IPS-15b (cell line): ENCODE results near the gene BCL11A.

Experiments
- H3K27me3 ChIP-seq: one replicate; pipeline ENCODE4 v1.6.1; 2013; ENCODE audit warnings: low read length; ENCODE audit not compliant: control insufficient read depth, insufficient read depth
- H3K36me3 ChIP-seq: one replicate; pipeline ENCODE4 v1.6.1; 2013; ENCODE audit warnings: low read length; ENCODE audit not compliant: control insufficient read depth, insufficient read depth
- H3K4me1 ChIP-seq: one replicate; pipeline ENCODE4 v1.6.1; 2013; ENCODE audit warnings: mild to moderate bottlenecking, low read length; ENCODE audit not compliant: control insufficient read depth, insufficient read depth
- H3K4me3 ChIP-seq: one replicate; pipeline ENCODE4 v1.5.1; 2013; ENCODE audit warnings: low read depth, low read length
- H3K9ac ChIP-seq: one replicate; pipeline ENCODE4 v1.6.1; 2013; ENCODE audit warnings: low read depth, mild to moderate bottlenecking, low read length
- H3K9me3 ChIP-seq: one replicate; pipeline ENCODE4 v1.6.1; 2013; ENCODE audit warnings: mild to moderate bottlenecking, low read length; ENCODE audit not compliant: control insufficient read depth, insufficient read depth

BCL11A gene

DNA sequence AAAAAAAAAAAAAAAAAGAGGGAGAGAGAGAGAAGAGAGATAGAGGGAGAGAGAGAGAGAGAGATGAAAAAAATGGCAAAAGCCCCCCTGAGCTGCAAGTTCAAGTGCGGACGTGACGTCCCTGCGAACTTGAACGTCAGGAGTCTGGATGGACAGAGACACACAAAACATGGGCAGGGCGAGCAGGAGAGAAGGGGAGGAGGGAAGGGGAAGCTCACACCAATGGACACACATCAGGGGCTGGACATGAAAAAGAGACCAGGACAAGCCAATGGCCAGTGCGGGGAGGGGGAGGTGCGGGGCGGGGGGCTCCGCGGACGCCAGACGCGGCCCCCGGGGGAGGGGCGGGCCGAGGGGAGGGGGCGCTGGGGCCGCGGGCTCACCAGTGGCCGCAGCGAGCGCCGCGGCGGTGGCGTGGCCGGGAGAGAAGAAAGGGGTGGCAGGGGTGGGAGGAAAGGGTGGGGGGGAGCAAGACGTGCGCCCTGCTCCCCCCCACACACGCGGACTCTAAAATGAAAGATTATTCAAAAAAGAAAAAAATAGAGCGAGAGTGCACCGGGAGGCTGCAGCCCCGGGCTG lies at the start of gene BCL11A:
Gene BCL11A, minus strand, starts transcription at position 160 of the 579 bp plus-strand sequence. CDS start 384 bp downstream, outside the sequence.
- Histone ChIP-seq H3K27me3 (no peaks in the 10 kb centered on the region), H3K4me1 (peaks cover 3% of the 10 kb centered on the region), H3K9ac (peak within 1 kb of the TSS; percentile 82), H3K9me3 (no peaks in the 10 kb centered on the region), H3K36me3 (no peaks in the 10 kb centered on the region), H3K4me3 (peak within 1 kb of the TSS; percentile 89)

GRCh38 chr2:60602828-60603532 lies 49.5 kb upstream of the BCL11A start:
- Histone ChIP-seq H3K4me3 (no peak overlapping the region), H3K36me3 (no peaks in the 10 kb centered on the region), H3K4me1 (peaks cover 11% of the 10 kb centered on the region), H3K27me3 (no peaks in the 10 kb centered on the region), H3K9me3 (no peaks in the 10 kb centered on the region), H3K9ac (no peak overlapping the region)

DNA sequence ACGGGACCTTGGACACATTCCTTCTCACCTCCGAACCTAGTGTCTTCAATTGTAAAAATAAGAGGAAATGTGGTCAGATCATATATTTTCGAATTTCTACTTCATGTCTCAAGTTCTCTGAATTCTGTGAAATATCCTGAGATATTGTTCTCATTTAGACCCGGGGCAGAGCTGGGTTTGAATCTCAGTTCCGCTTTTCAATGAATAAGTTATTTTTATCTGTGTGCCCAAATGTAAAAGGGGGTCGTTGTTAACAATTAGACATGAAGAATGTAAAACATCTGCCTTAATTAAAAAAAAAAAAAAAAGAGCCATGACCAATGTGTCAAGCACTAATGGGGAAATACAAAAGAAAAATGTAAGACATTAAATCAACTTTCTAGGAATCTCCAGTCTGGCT lies 48.9 kb upstream of the BCL11A start:
- Histone ChIP-seq H3K9me3 (no peaks in the 10 kb centered on the region), H3K4me1 (peaks cover 11% of the 10 kb centered on the region), H3K4me3 (no peak overlapping the region), H3K27me3 (no peaks in the 10 kb centered on the region), H3K9ac (no peak overlapping the region), H3K36me3 (no peaks in the 10 kb centered on the region)

DNA sequence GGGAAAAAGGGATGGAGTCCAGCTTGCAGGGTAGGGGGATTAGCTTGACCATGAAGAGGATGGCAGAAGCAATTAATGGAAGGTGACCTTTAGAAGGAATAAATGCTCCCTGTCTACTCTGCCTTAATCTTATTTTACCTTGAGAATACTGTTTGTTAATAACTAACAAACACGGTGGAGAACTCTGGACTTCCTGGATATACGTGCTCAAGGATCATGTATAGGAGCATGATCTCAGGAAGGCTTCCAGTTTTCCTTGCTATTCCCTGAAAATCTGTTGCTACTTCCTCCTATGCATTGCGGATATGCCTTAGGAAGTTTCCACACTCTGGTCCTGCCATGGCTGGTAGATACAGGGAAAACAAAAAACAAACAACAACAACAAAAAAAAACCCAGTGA lies 44.8 kb upstream of the BCL11A start:
- Histone ChIP-seq H3K9me3 (no peaks in the 10 kb centered on the region), H3K4me1 (peaks cover 8% of the 10 kb centered on the region), H3K9ac (no peak overlapping the region), H3K36me3 (no peaks in the 10 kb centered on the region), H3K4me3 (no peak overlapping the region), H3K27me3 (no peaks in the 10 kb centered on the region)

DNA sequence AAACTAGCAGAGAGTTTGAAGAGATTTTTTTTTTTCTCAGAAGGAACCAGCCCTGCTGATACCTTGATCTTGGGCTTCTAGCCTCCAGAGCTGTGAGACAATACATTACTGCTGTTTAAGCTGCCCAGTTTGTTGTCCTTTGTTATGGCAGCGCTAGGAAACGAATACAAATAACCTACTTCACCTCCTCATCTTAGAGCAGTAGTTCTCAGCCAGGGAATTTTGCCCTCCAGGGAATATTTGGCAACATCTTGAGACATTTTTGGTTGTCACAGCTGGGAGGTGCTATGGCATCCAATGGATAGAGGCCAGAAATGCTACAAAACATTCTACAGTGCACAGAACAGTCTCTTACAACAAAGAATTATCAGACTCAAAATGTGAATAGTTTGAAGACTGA lies 43.9 kb upstream of the BCL11A start:
- H3K9ac ChIP-seq: no peak overlapping the region
- no peaks in the 10 kb centered on the region for H3K36me3 ChIP-seq
- H3K27me3 ChIP-seq: no peaks in the 10 kb centered on the region
- no peak overlapping the region for H3K4me3 ChIP-seq
- H3K9me3 ChIP-seq: no peaks in the 10 kb centered on the region
- H3K4me1 ChIP-seq: peaks cover under 1% of the 10 kb centered on the region

DNA sequence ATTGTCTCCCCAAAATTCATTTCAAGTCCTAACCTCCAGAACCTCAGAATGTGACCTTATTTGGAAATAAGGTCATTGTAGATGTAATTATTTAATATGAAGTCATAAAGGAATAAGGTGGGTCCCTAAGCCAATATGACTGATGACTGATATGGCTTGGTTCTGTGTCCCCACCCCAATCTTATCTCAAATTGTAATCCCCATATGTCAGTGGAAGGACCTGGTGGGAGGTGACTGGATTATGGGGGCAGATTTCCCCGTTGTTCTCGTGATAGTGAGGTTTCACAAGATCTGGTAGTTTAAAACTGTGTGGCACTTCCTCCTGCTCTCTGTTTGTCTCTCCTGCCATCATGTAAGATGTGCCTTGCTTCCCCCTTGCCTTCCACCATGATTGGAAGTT lies 43.0 kb upstream of the BCL11A start:
- Histone ChIP-seq H3K4me1 (no peaks in the 10 kb centered on the region), H3K9ac (no peak overlapping the region), H3K27me3 (no peaks in the 10 kb centered on the region), H3K36me3 (no peaks in the 10 kb centered on the region), H3K4me3 (no peak overlapping the region), H3K9me3 (peaks cover 2% of the 10 kb centered on the region)

GRCh38 chr2:60595953-60596352 lies 42.5 kb upstream of the BCL11A start:
- H3K36me3 ChIP-seq: no peaks in the 10 kb centered on the region
- no peaks in the 10 kb centered on the region for H3K27me3 ChIP-seq
- peaks cover 2% of the 10 kb centered on the region for H3K9me3 ChIP-seq
- H3K9ac ChIP-seq: no peak overlapping the region
- no peak overlapping the region for H3K4me3 ChIP-seq
- no peaks in the 10 kb centered on the region for H3K4me1 ChIP-seq

DNA sequence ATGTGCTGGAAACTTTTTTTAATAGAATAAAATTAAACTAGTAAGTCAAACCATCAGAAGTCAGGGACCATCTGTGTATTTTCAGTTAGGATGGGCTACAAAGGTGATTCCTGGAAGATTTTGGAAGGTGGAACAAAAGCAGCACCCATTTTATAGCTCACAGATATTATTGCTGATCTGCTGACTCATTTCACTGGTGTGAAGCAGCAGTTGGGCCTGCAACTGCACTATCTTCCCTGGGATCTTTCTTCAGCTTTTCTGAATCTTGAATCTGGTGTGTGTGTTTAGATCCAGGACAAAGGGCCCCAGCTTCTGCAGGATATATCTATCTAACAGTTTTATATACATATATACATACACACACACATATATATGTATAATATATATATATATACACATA lies 35.6 kb upstream of the BCL11A start:
- no peaks in the 10 kb centered on the region for H3K36me3 ChIP-seq
- no peaks in the 10 kb centered on the region for H3K4me1 ChIP-seq
- H3K9me3 ChIP-seq: peaks cover 2% of the 10 kb centered on the region
- no peak overlapping the region for H3K9ac ChIP-seq
- H3K27me3 ChIP-seq: peaks cover 5% of the 10 kb centered on the region
- H3K4me3 ChIP-seq: no peak overlapping the region

GRCh38 chr2:60586081-60586480 lies 32.6 kb upstream of the BCL11A start:
- H3K9me3 ChIP-seq: no peaks in the 10 kb centered on the region
- H3K4me3 ChIP-seq: no peak overlapping the region
- H3K4me1 ChIP-seq: no peaks in the 10 kb centered on the region
- H3K9ac ChIP-seq: no peak overlapping the region
- no peaks in the 10 kb centered on the region for H3K36me3 ChIP-seq
- peaks cover 31% of the 10 kb centered on the region for H3K27me3 ChIP-seq

DNA sequence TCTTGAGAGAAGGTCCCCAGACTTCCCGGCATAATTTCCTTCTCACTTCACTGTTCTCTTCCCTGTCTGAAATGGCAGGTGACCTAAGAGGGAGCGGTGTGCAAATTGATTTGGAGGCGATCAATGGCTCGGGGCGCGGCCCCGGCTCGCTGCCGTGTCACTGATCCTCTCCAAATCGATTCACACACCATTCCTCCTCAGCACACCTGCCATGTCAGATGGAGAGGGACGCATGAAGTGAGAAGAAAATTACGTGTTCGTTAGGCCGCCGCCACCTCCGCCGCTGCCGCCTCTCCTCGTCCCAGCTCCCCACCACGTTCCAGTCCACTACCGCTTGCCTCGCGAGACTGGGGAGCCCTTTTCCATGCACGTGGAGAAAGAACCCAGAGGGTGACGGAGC lies 31.8 kb upstream of the BCL11A start:
- no peak overlapping the region for H3K9ac ChIP-seq
- H3K4me3 ChIP-seq: no peak overlapping the region
- H3K27me3 ChIP-seq: peaks cover 40% of the 10 kb centered on the region
- H3K36me3 ChIP-seq: no peaks in the 10 kb centered on the region
- no peaks in the 10 kb centered on the region for H3K9me3 ChIP-seq
- H3K4me1 ChIP-seq: no peaks in the 10 kb centered on the region

- H3K36me3 ChIP-seq: no peaks in the 10 kb centered on the region
- no peak overlapping the region for H3K9ac ChIP-seq
- H3K4me1 ChIP-seq: no peaks in the 10 kb centered on the region
- H3K9me3 ChIP-seq: no peaks in the 10 kb centered on the region
- H3K27me3 ChIP-seq: peaks cover 56% of the 10 kb centered on the region
- H3K4me3 ChIP-seq: no peak overlapping the region
These were observed 30.1 kb upstream of the BCL11A start for GRCh38 chr2:60583604-60584003.
